Bronchus fibroblast of lung (primary cell): ENCODE measurements around the gene MBD4. TPM values are rescaled to one million over a fixed set of nuclear protein-coding genes. Genes with fewer than 3 reads are reported as not detected.

Source experiments
- total RNA-seq: library from RNA; depleted of rRNA; stranded (reverse); fragments of >200 nt; gene quantifications from 2 replicates; pipeline ENCODE4 v1.2.3, GENCODE V29; 2015

MBD4 gene
- total RNA-seq, result 15.9 and 21.4 TPM in 2 replicates

DNA sequence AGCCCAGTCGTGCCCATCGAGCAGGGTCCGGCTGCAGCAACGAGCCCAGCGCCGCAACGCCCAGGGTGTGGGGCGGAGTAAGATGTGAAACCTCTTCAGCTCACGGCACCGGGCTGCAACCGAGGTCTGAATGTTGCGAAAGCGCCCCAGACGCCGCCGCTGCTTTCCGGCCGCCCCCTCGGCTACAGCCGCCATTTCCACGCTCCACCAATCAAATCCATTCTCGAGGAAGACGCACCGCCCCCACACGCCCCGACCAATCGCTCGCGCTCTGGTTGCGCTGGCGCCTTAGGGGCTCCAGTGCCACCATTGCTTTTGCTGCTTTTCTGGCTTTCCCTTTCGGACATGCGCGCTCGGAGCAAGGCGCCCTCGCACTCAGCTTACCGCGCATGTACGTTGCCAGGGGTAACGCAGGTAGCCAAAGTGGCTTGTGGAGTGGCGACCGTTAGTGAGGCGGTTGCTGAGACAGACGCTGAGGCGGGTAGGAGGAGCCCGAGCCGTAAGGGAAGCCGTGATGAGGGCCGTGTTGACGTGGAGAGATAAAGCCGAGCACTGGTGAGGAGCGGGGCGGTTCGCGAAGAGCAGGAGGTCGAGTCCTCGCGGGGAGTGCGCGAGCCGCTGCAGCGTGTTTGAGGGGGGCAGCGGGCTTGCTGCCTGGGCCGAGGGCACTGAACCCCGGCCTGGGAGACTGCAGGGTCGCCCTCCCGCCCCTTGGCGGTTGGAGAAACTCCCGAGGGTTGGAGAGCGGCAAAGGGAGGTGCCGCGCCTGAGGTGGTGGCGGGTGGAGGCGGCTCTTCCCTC lies at the start of gene MBD4, which contains the start of gene IFT122:
Gene MBD4, minus strand, starts transcription at position 132 of the 801 bp plus-strand sequence. Its CDS starts 115 bp downstream, at position 17.
Gene IFT122, plus strand, starts transcription at position 408 of the 801 bp plus-strand sequence. Its CDS starts 107 bp downstream, at position 515.

DNA sequence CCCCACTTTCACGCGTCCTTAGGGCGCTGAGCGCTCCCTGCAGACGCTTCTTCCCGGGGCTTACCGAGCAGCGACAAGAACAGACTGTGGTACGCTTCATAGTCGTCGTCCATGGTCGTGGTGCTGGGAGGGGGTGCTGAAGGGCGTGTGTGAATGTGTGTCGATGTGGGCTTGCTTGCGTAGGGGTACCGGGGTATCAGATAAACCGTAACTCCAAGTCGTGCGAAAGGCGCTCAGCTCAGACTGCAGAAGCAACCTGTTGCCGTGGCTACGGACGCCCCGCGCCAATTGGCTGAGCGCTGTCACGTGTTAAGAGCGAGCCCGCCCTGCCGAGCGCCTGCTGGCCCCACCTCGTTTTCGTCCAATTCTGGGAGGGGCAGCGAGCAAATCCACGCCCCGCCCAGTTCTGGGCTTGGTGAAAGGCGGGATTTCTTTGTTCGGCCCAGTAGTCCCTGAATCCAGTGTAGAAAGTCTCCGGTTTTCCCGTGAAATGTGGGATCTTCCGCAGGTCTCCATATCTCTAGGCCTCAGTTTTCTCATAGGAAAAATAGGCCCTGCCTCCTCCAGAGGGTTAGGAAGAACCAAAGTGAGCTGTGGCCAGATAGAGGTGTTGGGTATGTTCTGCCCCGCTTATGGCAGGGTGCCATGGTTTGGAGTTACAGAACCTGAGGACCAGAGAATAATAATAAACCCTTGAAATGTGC lies 11.2 kb downstream of the MBD4 start, which contains the start of gene EFCAB12:
Gene EFCAB12, minus strand, starts transcription at position 261 of the 704 bp plus-strand sequence. Its CDS starts 148 bp downstream, at position 113.

Other genes with a start within 250 kb of the MBD4 start
- gene COPG1, start 190.3 kb downstream of the MBD4 start, total RNA-seq, result 223 and 242 TPM in 2 replicates
- 24.5 and 29.1 TPM in 2 replicates for gene HMCES, start 161.1 kb downstream of the MBD4 start, total RNA-seq
- 0.15 and 0.17 TPM in 2 replicates for gene EFCAB12, start 11.3 kb downstream of the MBD4 start, total RNA-seq
- 22.7 and 24.7 TPM in 2 replicates for gene IFT122, start 276 bp upstream of the MBD4 start, total RNA-seq
- not detected in 2 replicates for gene RHO, start 88.7 kb upstream of the MBD4 start, total RNA-seq
- gene H1-8, start 103.2 kb upstream of the MBD4 start, total RNA-seq, result not detected in 2 replicates
- gene PLXND1, start 166.7 kb upstream of the MBD4 start, total RNA-seq, result 41.5 and 56.7 TPM in 2 replicates